ENCODE measurements around the gene LOXL4. TPM values are rescaled to one million over a fixed set of nuclear protein-coding genes. Genes with fewer than 3 reads are reported as not detected.

The LOXL4 gene
- total RNA-seq, 4 donors from 2014 or later = 0.85 to 1.7 (median 1.6) TPM; not detected in 1

DNA sequence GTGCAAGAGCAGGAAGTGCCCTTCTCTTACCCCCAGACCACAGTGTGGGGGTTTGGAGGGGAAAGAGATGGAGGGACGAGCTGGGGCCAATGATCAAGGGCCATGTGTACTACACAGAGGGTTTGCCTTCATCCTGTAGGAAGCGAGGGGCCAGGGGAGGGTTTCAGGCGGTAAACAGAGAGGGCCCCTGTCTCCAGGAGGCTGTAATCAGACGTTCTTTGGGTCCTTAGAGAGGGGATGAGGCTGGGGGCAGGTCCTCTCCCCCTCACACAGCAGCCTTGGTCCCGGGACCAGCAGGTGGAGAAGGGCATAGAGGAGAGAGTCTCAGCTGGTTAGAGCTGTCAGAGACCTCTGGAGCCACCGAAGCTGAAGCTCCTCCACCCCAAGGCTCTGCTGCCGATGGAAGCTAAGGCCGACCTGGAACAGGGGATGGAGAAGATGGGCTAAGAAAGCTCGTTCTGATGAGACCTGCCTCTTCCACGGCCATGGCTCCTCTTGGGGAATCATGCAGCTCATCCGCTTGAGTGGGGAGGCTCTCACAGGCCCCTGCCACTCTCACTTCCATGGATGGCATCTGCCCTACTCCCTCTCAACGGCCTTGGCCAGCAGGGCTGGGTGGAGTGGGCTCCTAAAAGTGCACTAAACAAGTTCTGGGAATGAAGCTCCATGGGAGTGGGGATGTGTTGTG lies 3.5 kb downstream of the LOXL4 start:
- Histone ChIP-seq H3K27ac (no peak overlapping the region), H3K27me3 (no peaks in the 10 kb centered on the region), H3K4me1 (peaks cover 0 to 11% (median 0%) of the 10 kb centered on the region in 4 donors), H3K36me3 (no peaks in the 10 kb centered on the region), H3K9me3 (no peaks in the 10 kb centered on the region), H3K4me3 (no peak overlapping the region)
- TF ChIP-seq POLR2A (IDR thresholded peaks at IDR 0.05) = no peak
- TF ChIP-seq, protein P1, sequence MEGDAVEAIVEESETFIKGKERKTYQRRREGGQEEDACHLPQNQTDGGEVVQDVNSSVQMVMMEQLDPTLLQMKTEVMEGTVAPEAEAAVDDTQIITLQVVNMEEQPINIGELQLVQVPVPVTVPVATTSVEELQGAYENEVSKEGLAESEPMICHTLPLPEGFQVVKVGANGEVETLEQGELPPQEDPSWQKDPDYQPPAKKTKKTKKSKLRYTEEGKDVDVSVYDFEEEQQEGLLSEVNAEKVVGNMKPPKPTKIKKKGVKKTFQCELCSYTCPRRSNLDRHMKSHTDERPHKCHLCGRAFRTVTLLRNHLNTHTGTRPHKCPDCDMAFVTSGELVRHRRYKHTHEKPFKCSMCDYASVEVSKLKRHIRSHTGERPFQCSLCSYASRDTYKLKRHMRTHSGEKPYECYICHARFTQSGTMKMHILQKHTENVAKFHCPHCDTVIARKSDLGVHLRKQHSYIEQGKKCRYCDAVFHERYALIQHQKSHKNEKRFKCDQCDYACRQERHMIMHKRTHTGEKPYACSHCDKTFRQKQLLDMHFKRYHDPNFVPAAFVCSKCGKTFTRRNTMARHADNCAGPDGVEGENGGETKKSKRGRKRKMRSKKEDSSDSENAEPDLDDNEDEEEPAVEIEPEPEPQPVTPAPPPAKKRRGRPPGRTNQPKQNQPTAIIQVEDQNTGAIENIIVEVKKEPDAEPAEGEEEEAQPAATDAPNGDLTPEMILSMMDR (IDR thresholded peaks at IDR 0.05) = no peak
- DNase-seq = no peak

DNA sequence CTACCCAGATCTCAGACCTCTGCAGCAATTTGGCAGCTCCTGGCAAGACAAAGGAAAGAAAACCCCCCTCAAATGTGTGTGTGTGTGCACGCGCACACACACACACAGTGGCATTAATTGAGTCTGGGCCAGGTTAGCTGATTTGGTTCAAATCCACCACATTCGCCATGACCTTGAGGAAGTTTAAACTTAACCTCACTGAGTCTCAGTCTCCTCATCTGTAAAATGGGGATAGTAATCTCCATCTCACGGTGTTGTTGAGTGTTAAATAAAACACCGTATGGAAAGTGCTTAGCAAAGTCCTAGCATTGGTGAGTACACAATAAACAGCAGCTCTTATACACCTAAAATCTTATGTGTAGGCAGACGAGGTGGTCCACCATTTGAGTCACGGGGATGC lies 4.9 kb downstream of the LOXL4 start:
- Histone ChIP-seq H3K36me3 (no peaks in the 10 kb centered on the region), H3K4me1 (no peaks in the 10 kb centered on the region), H3K9me3 (no peaks in the 10 kb centered on the region), H3K4me3 (no peak overlapping the region), H3K27me3 (no peaks in the 10 kb centered on the region), H3K27ac (no peak overlapping the region)
- TF ChIP-seq, protein P1 (IDR thresholded peaks at IDR 0.05) = no peak
- TF ChIP-seq POLR2A (IDR thresholded peaks at IDR 0.05) = no peak
- DNase-seq = no peak

DNA sequence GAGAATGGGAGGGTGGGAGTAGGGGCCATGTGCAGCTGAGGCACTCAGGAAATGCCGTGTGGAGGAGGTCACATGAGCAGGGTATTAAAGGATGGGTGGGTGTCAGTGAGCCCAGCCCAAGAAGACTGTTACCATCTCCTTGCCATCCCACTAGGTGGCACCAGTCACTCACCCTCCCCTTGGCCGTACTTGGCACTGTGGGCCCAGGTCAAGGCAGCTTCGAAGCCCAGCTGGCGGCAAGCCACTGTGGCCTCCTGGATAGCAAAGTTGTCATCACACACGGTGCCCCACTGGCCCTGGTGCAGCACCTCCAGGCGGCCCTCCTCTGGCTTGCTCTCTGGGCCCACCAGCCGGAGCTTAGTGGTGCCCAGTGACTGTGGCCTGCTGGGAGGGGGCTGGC lies 5.4 kb downstream of the LOXL4 start:
- Histone ChIP-seq H3K36me3 (no peaks in the 10 kb centered on the region), H3K9me3 (no peaks in the 10 kb centered on the region), H3K4me1 (no peaks in the 10 kb centered on the region), H3K27me3 (no peaks in the 10 kb centered on the region), H3K27ac (no peak overlapping the region), H3K4me3 (no peak overlapping the region)
- peak in 1 of 3 donors; percentile 48 for DNase-seq
- no peak for TF ChIP-seq POLR2A (IDR thresholded peaks at IDR 0.05)
- TF ChIP-seq, protein P1 (IDR thresholded peaks at IDR 0.05) = peak in 1 of 6 experiments; percentile 39

DNA sequence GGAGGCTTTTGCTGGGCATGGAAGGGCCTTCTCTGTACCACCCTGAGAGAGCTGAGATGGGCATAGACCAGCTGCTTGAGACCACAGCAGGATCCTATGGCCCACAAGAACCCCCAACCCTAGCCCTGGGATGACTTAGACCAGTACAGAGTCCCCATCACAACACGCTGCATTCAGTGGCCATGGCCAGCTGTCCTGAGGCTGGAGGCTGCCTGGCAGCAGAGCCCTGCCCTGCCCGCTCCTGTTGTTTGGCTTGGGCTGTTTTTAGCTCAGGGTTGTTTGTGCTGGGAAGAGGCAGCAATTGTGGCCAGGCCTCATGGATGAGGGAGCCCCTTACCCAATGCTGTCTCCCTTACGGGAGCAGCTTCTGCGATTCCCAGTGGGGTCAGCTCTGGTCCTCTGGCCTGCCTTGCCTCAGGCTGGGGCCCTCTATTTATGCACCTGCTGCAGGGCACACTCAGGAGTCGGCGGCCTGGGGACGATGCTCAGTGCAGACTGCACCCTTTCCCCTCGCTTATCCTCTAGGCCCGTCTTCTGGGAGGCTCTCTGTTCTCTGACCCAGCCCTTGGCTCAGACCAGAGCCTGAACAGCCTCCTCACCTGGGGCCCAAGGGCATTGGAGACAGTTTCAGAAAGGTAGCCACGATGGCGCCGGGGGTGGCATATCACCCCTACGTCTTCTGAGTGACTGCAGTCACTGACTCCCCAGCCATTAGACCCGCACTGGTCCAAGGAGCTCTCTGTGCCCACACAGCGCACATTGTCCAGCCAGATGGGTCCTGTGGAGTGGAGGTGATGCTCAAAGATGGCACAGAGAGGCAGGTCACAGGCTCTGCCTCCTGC lies 6.3 kb downstream of the LOXL4 start:
- Histone ChIP-seq H3K27ac (no peak overlapping the region), H3K27me3 (no peaks in the 10 kb centered on the region), H3K4me1 (no peaks in the 10 kb centered on the region), H3K36me3 (no peaks in the 10 kb centered on the region), H3K9me3 (no peaks in the 10 kb centered on the region), H3K4me3 (no peak overlapping the region)
- peak in 1 of 3 donors; percentile 44 for DNase-seq
- no peak for TF ChIP-seq POLR2A (IDR thresholded peaks at IDR 0.05)
- TF ChIP-seq, protein P1 (IDR thresholded peaks at IDR 0.05) = no peak

DNA sequence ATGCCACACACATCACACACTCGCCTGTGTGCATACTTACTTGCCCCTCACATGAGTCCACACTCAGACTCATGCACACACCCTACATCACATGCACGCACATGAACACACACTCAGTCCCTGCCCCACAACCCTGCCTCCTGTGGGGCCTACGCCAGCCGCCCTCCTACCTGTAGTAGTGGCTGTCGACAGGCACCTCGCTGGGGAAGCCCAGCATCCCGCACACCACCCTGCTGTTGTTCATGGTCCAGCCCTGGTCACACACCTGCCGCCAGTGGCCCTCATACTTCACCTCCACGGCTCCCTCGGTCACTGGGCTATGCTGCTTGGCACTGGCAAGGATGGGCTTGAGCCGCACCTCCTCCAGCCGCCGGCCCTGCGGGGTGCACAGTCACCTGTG lies 7.2 kb downstream of the LOXL4 start:
- Histone ChIP-seq H3K36me3 (no peaks in the 10 kb centered on the region), H3K4me3 (no peak overlapping the region), H3K27ac (no peak overlapping the region), H3K27me3 (no peaks in the 10 kb centered on the region), H3K4me1 (no peaks in the 10 kb centered on the region), H3K9me3 (no peaks in the 10 kb centered on the region)
- DNase-seq = no peak
- TF ChIP-seq, protein P1 (IDR thresholded peaks at IDR 0.05) = no peak
- TF ChIP-seq POLR2A (IDR thresholded peaks at IDR 0.05) = no peak

Data from Peyer's patch (tissue), 4 donors.